Left ventricle myocardium inferior (tissue), 1 donor: ENCODE measurements around the gene RBM19. TPM values are rescaled to one million over a fixed set of nuclear protein-coding genes. Genes with fewer than 3 reads are reported as not detected.

Experiments used
- DNase-seq: peaks from one replicate; pipeline ENCODE4 v3.0.0-alpha.2; 2020
- H3K27ac ChIP-seq: fragments of 200-600 bp; replicated peaks from 2 replicates; pipeline ENCODE4 v1.8.0; 2021
- H3K27me3 ChIP-seq: fragments of 200-600 bp; 2 replicates; pipeline ENCODE4 v1.8.0; 2021; ENCODE audit warnings: low read depth
- H3K36me3 ChIP-seq: fragments of 200-600 bp; 2 replicates; pipeline ENCODE4 v1.8.0; 2021
- H3K4me1 ChIP-seq: fragments of 200-600 bp; 2 replicates; pipeline ENCODE4 v1.8.0; 2021
- H3K4me3 ChIP-seq: fragments of 200-600 bp; 2 replicates; pipeline ENCODE4 v1.8.0; 2021; ENCODE audit warnings: mild to moderate bottlenecking, moderate library complexity
- H3K9me3 ChIP-seq: fragments of 200-600 bp; replicated peaks from 2 replicates; pipeline ENCODE4 v1.8.0; 2021
- intact Hi-C: fragments of 100-400 bp; cut with micrococcal nuclease; formaldehyde crosslinking; loops from one replicate; pipeline ENCODE4 v1.11.0; 2022
- total RNA-seq: library from RNA; stranded (reverse); fragmentation: NEBNext Ultra II Directional; extraction: Animal tissue kit (Norgen Biotek cat#: 25700); gene quantifications from one replicate; pipeline ENCODE4 v1.2.1, GENCODE V29; 2021
- TF ChIP-seq, protein P1 (sequence below): fragments of 200-600 bp; IDR thresholded peaks from 2 replicates; pipeline ENCODE4 v1.8.0; 2021; ENCODE audit warnings: antibody characterized with exemption, mild to moderate bottlenecking, borderline replicate concordance
- donor health status: DM: no; HTN: yes; CAD: no; lungs with severe emphysema.

The RBM19 gene
- total RNA-seq, 1 donor from 2014 or later: 18.9 TPM

DNA sequence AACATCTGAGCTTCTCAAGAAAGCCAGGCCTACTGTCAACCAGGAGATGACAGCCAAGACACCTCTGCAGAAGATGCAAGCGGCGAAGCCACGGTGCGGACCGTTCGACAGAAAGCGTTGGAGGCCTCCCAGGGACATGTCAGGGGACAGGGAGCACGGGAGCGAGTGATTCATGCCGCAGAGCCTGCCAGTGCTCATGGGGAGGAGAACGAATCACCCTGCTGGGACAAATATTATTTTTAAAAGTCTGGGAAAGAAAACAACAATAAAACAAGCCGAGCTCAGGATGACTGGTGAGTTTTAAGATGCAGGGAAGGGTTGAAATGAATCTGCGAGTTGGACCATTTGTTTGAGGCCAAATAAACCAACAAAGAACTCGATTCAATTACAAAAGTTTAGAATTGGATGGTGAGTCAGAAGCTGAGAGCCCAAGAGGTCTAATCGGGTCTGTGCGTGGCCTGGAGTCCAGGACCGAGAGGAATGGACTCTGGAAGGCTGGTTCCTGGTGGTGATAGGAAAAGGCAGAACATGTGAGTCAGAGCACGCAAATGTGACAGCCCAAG is 91.0 kb downstream of the RBM19 start:
- H3K9me3 ChIP-seq: no peaks in the 10 kb centered on the region
- no peaks in the 10 kb centered on the region for H3K4me1 ChIP-seq
- H3K27me3 ChIP-seq: no peaks in the 10 kb centered on the region
- H3K36me3 ChIP-seq: peaks cover 12% of the 10 kb centered on the region
- intact Hi-C loops: no loop called here
- no peak overlapping the region for H3K4me3 ChIP-seq
- DNase-seq: no peak
- no peak overlapping the region for H3K27ac ChIP-seq
- TF ChIP-seq, protein P1, sequence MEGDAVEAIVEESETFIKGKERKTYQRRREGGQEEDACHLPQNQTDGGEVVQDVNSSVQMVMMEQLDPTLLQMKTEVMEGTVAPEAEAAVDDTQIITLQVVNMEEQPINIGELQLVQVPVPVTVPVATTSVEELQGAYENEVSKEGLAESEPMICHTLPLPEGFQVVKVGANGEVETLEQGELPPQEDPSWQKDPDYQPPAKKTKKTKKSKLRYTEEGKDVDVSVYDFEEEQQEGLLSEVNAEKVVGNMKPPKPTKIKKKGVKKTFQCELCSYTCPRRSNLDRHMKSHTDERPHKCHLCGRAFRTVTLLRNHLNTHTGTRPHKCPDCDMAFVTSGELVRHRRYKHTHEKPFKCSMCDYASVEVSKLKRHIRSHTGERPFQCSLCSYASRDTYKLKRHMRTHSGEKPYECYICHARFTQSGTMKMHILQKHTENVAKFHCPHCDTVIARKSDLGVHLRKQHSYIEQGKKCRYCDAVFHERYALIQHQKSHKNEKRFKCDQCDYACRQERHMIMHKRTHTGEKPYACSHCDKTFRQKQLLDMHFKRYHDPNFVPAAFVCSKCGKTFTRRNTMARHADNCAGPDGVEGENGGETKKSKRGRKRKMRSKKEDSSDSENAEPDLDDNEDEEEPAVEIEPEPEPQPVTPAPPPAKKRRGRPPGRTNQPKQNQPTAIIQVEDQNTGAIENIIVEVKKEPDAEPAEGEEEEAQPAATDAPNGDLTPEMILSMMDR: no peak

DNA sequence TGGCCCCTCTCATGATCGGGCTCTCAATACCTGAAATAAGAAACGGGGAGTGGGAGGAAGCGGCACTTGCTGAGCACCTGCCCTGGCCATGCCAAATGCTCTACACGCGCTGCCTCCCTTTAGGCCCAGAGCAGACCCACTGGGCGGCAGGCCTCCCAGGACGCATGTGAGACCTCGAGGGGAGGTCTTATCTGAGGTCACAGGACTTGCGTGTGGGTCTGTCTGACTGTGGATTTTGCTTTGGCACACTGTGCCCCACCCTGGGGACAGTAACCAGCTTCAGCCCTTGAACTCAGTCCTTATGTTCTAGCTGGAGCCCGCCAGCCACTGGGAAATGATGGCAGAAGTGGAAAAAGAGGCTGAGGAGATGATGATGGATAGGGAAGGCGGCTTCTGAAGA is 91.8 kb downstream of the RBM19 start:
- DNase-seq: no peak
- Histone ChIP-seq H3K4me3 (no peak overlapping the region), H3K36me3 (peaks cover 12% of the 10 kb centered on the region), H3K4me1 (no peaks in the 10 kb centered on the region), H3K9me3 (no peaks in the 10 kb centered on the region), H3K27me3 (no peaks in the 10 kb centered on the region), H3K27ac (no peak overlapping the region)
- intact Hi-C loops: no loop called here
- TF ChIP-seq, protein P1: no peak

DNA sequence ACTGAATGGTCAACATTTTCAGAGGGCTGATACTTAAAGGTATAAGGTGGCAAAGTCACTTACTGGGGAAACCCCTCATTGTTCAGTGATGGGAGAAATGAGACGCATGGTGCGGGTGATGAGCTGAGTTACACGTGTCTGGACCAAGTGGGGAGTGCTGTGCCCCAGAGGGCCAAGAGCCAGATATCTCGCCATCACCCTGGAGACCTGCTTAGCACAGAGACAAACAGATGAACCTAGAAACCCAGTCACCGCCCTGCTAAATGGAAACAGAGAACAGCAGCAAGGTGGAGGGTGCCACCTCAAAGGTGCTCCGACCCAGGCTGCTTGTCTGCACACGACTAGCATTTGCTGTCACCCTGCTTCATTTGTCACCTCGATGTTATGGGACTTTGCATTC is 92.4 kb downstream of the RBM19 start:
- Histone ChIP-seq H3K4me3 (no peak overlapping the region), H3K9me3 (no peaks in the 10 kb centered on the region), H3K36me3 (peaks cover 12% of the 10 kb centered on the region), H3K27ac (no peak overlapping the region), H3K4me1 (no peaks in the 10 kb centered on the region), H3K27me3 (no peaks in the 10 kb centered on the region)
- TF ChIP-seq, protein P1: no peak
- no peak for DNase-seq
- intact Hi-C loops: no loop called here

DNA sequence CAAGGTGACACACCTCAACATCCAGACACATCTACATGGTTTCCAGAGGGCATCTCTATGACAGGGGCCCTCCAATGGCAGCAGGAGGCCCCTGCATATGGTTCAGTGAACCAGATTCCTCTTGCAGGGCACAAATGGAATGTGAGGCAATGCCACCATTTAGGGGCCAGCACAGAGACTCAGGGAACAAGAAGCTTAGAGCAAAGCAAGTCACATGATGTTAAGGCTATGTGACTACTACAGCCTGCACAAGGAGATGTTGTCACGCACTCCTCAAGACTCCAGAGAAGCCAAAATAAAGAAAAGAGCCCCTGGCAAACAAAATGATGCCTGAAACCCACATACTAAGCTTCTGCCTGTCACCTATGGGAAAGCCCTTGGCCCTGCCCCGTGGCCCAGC is 95.2 kb downstream of the RBM19 start:
- no peak for DNase-seq
- peaks cover 12% of the 10 kb centered on the region for H3K36me3 ChIP-seq
- no peaks in the 10 kb centered on the region for H3K27me3 ChIP-seq
- intact Hi-C loops: no loop called here
- TF ChIP-seq, protein P1: no peak
- H3K27ac ChIP-seq: no peak overlapping the region
- H3K9me3 ChIP-seq: no peaks in the 10 kb centered on the region
- H3K4me1 ChIP-seq: no peaks in the 10 kb centered on the region
- no peak overlapping the region for H3K4me3 ChIP-seq

DNA sequence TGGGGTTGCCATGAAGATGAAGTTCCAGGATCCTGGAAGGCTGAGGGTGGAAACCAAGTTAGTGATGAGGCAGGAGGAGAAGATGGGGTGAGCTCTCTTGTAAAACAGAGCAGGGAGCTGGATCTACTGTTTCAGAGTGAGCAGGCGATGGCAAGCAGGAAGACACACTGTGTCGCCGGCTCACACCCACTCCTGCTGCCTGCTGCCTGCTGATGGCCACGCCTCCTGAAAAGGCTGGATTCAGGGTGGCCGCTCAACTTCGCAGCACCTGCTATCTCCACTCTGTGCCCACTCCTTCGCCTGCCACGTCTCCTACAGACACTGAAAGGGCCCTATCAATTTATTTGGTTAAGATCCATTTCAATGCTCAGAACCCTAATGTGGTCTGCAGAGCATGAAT is 96.1 kb downstream of the RBM19 start:
- no peak for DNase-seq
- no peaks in the 10 kb centered on the region for H3K4me1 ChIP-seq
- TF ChIP-seq, protein P1: no peak
- no peaks in the 10 kb centered on the region for H3K27me3 ChIP-seq
- no peaks in the 10 kb centered on the region for H3K9me3 ChIP-seq
- intact Hi-C loops: no loop called here
- H3K36me3 ChIP-seq: peaks cover 10% of the 10 kb centered on the region
- no peak overlapping the region for H3K27ac ChIP-seq
- H3K4me3 ChIP-seq: no peak overlapping the region
